Effector memory CD4-positive, alpha-beta T cell (primary cell): ENCODE measurements around the gene ABCD3.

Source experiments
- DNase-seq, 3 donors: peaks; one replicate each; pipeline ENCODE4 v3.0.0-alpha.2; 2020
- H3K27ac ChIP-seq: 2 replicates; pipeline ENCODE4 v1.7.0; 2013; ENCODE audit warnings: mild to moderate bottlenecking, low read length, moderate library complexity; ENCODE audit not compliant: insufficient read depth, poor library complexity, severe bottlenecking
- H3K27me3 ChIP-seq: replicated peaks from 2 replicates; pipeline ENCODE4 v1.7.0; 2013; ENCODE audit warnings: mild to moderate bottlenecking, low read length; ENCODE audit not compliant: insufficient read depth, control insufficient read depth, poor library complexity, severe bottlenecking
- H3K36me3 ChIP-seq: 2 replicates; pipeline ENCODE4 v1.7.0; 2013; ENCODE audit warnings: mild to moderate bottlenecking, low read length, moderate library complexity; ENCODE audit not compliant: control insufficient read depth, insufficient read depth
- H3K4me1 ChIP-seq: 2 replicates; pipeline ENCODE4 v1.7.0; 2013; ENCODE audit warnings: low read length, mild to moderate bottlenecking; ENCODE audit not compliant: control insufficient read depth, insufficient read depth, poor library complexity, severe bottlenecking
- H3K4me3 ChIP-seq: 2 replicates; pipeline ENCODE4 v1.7.0; 2013; ENCODE audit warnings: low read length, low read depth, mild to moderate bottlenecking; ENCODE audit not compliant: insufficient read depth, poor library complexity, severe bottlenecking
- H3K9me3 ChIP-seq: 2 replicates; pipeline ENCODE4 v1.7.0; 2013; ENCODE audit warnings: mild to moderate bottlenecking, low read length, moderate library complexity; ENCODE audit not compliant: control insufficient read depth

Gene ABCD3

DNA sequence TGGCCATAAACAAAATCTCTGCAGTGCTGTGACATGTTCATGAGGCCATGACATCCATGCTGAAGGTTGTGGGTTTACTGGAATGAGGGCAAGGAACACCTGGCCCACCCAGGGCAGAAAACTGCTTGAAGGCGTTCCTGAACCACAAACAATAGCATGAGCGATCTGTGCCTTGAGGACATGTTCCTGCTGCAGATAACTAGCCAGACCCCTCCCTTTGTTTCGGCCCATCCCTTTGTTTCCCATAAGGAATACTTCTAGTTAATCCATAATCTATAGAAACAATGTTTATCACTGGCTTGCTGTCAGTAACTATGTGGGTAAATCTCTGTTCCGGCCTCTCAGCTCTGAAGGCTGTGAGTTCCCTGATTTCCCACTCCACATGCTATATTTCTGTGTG is 28.9 kb upstream of the ABCD3 start:
- DNase-seq: no peak
- Histone ChIP-seq H3K27ac (no peak overlapping the region), H3K4me3 (no peak overlapping the region), H3K36me3 (no peaks in the 10 kb centered on the region), H3K4me1 (peaks cover 11% of the 10 kb centered on the region), H3K9me3 (no peaks in the 10 kb centered on the region), H3K27me3 (no peaks in the 10 kb centered on the region)

DNA sequence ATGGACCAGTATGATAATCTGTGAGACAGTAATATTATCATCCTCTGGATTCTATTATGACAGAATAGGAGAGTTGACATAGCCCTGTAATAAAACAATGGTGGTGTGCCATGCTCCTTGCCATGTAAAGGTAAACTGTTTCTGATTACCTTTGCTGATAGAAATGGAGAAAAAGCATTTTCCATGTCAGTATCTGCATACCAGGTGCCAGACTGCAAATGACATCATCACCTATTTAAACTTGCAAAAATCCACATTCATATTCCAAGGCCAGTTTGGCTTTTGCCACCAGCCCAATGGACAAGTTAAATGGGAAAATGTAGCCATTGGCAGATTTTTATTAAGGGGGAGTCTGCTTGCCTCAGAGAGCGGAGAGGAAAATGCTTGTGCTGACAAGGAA is 23.9 kb upstream of the ABCD3 start:
- Histone ChIP-seq H3K4me1 (no peaks in the 10 kb centered on the region), H3K9me3 (no peaks in the 10 kb centered on the region), H3K27ac (no peak overlapping the region), H3K27me3 (no peaks in the 10 kb centered on the region), H3K4me3 (no peak overlapping the region), H3K36me3 (no peaks in the 10 kb centered on the region)
- no peak for DNase-seq

DNA sequence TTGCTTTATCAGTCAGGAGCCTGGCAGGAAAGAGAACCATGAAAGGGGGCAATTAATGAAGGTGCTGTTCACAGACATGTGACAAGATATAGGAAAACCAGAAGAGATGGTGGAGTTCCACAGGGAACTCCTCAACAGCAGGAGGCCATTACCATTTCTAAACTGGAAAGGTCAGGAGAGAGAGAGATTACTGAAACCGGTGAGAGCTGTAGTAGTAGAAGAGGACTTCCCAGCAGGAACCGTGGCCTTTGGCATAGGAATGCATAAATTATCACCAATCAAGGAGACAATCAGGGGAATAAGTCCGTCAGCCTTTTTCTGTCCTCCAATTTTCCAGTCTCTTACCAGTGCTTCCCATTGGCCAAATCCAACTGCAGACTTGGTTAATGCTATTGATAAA is 23.0 kb upstream of the ABCD3 start:
- H3K4me3 ChIP-seq: no peak overlapping the region
- H3K36me3 ChIP-seq: no peaks in the 10 kb centered on the region
- no peak overlapping the region for H3K27ac ChIP-seq
- H3K4me1 ChIP-seq: no peaks in the 10 kb centered on the region
- DNase-seq: no peak
- no peaks in the 10 kb centered on the region for H3K27me3 ChIP-seq
- H3K9me3 ChIP-seq: no peaks in the 10 kb centered on the region

DNA sequence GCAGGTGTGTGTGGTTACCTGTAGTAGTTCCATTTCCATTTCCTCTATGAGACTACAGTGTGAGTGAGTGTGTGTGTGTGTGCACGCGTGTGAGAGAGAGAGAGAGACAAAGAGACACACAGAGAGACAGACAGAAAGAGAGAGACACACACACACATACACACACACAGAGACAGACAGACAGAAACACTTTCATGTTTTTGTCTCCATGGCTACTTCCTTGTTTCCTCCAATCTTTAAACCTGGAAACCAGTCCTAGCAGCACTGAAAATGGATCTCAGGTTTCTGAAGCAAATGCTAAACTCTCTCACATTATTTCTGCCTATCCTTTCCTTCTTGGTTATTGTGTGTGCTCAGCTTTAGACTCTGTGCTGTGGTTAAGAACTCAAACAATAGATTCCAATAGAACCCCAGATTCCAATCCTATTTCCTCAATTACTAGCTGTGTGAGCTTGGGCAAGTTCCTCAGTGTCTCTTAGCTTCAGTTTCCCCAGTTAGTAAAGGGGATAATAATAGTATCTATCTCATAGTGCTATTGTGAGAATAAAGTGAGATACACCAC is 22.4 kb upstream of the ABCD3 start:
- no peak for DNase-seq
- H3K4me1 ChIP-seq: no peaks in the 10 kb centered on the region
- no peak overlapping the region for H3K27ac ChIP-seq
- H3K4me3 ChIP-seq: no peak overlapping the region
- no peaks in the 10 kb centered on the region for H3K9me3 ChIP-seq
- H3K27me3 ChIP-seq: no peaks in the 10 kb centered on the region
- H3K36me3 ChIP-seq: no peaks in the 10 kb centered on the region

DNA sequence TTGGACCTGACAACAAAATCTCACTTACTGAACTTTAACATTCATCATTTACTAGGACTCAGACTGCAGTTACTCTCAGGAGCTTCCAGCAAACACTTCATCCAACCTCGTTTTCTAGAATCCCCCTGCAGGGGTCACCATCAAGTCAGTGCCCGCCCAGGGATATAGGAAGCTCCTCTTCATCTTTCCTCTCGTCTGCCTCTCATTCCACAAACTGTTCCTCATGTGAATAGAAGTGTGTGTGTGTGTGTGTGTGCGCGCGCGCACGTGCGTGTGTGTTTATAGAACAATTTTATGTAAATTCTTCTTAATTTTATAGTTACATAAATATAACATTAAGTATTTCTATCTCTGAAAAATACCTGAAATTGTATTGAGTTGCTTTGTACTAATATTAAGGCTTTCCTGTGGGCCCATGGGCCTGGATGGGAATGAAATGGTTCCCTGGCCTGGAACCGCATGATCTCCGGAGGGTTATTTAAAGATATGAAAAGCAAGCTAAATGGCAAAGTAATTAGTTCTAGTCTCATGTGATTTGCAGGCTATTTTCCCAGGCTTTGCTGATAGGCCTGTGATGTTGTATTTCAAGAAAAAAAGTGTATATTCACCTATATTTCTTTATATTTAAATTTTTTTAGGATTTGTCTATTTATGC is 21.7 kb upstream of the ABCD3 start:
- Histone ChIP-seq H3K27ac (no peak overlapping the region), H3K4me3 (no peak overlapping the region), H3K4me1 (no peaks in the 10 kb centered on the region), H3K36me3 (no peaks in the 10 kb centered on the region), H3K9me3 (no peaks in the 10 kb centered on the region), H3K27me3 (no peaks in the 10 kb centered on the region)
- DNase-seq: no peak

DNA sequence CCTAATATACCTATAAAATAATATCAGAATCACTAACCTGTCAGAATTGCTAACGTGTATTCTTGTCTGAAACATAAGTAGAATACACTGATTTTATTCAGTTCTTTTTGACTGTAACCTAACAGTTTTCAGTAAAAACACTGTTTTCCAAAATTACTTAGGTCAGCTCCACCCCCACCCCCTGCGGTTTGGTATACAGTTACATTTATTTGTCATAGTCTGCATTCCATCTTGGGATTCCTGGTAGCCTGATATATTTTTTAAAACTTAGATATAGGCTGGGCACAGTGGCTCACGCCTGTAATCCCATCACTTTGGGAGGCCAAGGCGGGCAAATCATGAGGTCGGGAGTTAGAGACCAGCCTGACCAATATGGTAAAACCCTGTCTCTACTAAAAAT is 19.8 kb upstream of the ABCD3 start:
- Histone ChIP-seq H3K27me3 (no peaks in the 10 kb centered on the region), H3K4me1 (no peaks in the 10 kb centered on the region), H3K36me3 (no peaks in the 10 kb centered on the region), H3K4me3 (no peak overlapping the region), H3K9me3 (no peaks in the 10 kb centered on the region), H3K27ac (no peak overlapping the region)
- no peak for DNase-seq

DNA sequence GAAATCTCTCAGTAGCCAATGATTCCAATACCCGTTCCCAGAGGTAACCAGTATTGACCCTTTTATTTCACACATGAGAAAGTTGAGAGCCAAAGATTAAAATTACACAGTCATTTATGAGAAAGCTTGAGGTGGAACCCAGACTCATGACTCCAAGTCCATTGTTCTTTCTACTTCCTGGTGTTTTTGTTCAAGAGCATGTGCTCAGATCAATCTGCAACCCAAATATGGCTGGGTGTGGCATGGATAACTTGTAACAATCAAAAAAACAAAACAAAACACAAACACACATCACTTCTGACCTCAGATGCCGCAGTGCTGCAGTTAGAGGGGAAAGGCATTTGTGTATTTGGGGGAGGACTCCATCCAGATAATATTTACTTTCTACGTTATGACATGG is 18.7 kb upstream of the ABCD3 start:
- H3K9me3 ChIP-seq: no peaks in the 10 kb centered on the region
- no peak overlapping the region for H3K4me3 ChIP-seq
- no peaks in the 10 kb centered on the region for H3K4me1 ChIP-seq
- no peaks in the 10 kb centered on the region for H3K36me3 ChIP-seq
- no peak for DNase-seq
- H3K27me3 ChIP-seq: no peaks in the 10 kb centered on the region
- H3K27ac ChIP-seq: no peak overlapping the region

DNA sequence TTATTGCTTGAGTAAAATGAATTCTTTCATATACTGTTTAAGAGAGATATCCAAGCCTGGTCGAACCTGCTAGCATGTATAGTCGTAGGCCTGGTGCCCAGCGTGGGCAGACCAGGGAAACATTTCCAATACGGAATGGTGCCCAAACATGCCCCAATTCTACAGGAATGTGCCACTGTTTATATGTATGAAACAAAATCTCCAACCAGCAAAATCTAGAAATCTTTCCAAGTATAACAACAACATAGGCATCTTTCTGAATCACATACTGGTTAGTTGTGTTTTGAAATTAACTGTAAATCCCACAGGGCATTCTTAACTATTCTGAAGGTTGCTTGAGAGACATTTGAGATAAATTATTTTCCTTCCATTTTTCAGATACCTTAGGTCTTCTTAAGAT is 17.0 kb upstream of the ABCD3 start:
- no peaks in the 10 kb centered on the region for H3K27me3 ChIP-seq

DNA sequence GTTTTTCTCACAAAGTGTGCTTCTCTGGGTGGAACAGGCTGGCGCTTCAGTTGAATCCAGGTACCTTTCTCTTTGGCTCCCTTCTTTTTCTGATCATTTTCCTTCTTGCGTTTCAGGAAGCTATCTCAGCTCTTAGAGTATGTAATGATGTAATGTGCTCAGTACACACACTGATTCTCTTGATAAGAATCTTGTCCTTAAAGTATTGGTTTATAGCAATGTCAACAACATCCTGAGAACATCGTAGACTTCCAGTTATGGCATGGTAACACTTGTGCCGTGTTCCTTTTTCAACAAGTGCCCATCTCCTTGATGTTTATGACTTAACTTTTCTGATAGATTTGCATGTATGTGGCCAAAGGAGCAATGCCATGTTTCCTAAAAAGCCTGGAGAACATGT is 11.7 kb upstream of the ABCD3 start:
- Histone ChIP-seq H3K27ac (no peak overlapping the region), H3K4me1 (no peaks in the 10 kb centered on the region), H3K27me3 (no peaks in the 10 kb centered on the region), H3K4me3 (no peak overlapping the region), H3K36me3 (no peaks in the 10 kb centered on the region), H3K9me3 (no peaks in the 10 kb centered on the region)
- no peak for DNase-seq

More for the DNA sequence above, 17.0 kb upstream of the ABCD3 start:
- no peak overlapping the region for H3K4me3 ChIP-seq
- no peaks in the 10 kb centered on the region for H3K4me1 ChIP-seq
- H3K27ac ChIP-seq: no peak overlapping the region
- H3K36me3 ChIP-seq: no peaks in the 10 kb centered on the region
- no peak for DNase-seq
- no peaks in the 10 kb centered on the region for H3K9me3 ChIP-seq

DNA sequence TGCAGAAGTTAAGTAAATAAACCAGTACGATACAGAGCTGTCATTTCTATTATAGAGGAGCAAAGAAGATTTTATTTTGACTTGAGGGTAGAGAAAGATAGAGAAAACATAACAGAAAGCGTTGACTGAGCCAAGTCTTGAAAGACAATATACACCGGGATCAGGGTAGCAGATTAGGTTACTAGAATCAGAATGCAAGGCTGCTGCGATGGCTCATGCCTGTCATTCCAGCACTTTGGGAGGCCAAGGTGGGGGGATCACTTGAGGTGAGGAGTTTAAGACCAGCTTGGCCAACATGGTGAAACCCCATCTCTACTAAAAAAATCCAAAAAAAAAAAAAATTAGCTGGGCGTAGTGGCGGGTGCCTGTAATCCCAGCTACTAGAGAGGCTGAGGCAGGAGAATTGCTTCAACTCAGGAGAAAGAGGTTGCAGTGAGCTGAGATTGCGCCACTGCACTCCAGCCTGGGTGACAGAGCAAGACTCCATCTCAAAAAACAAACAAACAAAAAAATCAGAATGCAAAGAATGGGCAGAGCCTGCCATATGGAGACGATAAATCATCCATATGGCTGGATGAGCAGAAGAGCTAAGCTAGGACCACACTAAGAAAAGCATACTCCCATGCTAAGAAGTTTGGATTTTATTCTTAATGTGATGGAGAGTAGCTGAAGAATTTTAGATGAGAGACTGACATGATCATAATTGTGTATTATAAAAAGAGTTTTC is 9.9 kb upstream of the ABCD3 start:
- H3K4me1 ChIP-seq: no peaks in the 10 kb centered on the region
- no peaks in the 10 kb centered on the region for H3K27me3 ChIP-seq
- H3K9me3 ChIP-seq: no peaks in the 10 kb centered on the region
- H3K4me3 ChIP-seq: no peak overlapping the region
- no peaks in the 10 kb centered on the region for H3K36me3 ChIP-seq
- DNase-seq: no peak
- H3K27ac ChIP-seq: no peak overlapping the region
